GM13977 (cell line): ENCODE results near the gene KCNG2.

Experiments used
- DNase-seq: peaks from one replicate; pipeline ENCODE4 v3.0.0; 2012; ENCODE audit warnings: low spot score
- in situ Hi-C: fragments of 300-500 bp; cut with MboI; formaldehyde crosslinking; loops from one replicate; pipeline ENCODE4 v1.12.0; 2022; ENCODE audit warnings: low sequenced_read_pairs, low pct_unique_long_range_greater_than_20kb, mixed read lengths, inconsistent platforms; ENCODE audit not compliant: unreplicated experiment
- TF ChIP-seq, protein P1 (sequence below): IDR thresholded peaks from 2 replicates; pipeline ENCODE4 v1.5.1; 2012; ENCODE audit warnings: mild to moderate bottlenecking, control low read depth; ENCODE audit not compliant: insufficient read depth; ENCODE audit errors: extremely low read depth, missing control alignments

KCNG2 gene

DNA sequence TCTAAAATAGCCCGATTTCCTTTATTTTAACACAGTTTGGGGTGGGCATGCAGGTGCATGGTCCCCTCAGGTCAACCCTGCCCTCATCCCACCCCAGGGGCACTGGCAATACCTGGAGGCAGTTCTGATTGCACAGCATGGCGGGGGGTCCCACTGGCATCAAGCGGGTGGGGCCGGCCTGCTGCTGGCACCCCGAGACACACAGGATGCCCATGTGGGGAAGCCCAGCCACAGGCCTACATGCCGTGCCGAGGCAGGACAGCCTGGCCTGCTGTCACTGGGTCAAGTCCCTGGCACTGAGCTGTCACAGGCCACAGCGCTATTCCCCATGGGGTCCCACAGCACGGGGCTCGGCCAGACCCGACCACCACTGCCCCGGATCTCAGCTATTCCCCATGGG is 11.9 kb upstream of the KCNG2 start:
- no peak for DNase-seq
- in situ Hi-C loops, result no loop called here
- TF ChIP-seq, protein P1, sequence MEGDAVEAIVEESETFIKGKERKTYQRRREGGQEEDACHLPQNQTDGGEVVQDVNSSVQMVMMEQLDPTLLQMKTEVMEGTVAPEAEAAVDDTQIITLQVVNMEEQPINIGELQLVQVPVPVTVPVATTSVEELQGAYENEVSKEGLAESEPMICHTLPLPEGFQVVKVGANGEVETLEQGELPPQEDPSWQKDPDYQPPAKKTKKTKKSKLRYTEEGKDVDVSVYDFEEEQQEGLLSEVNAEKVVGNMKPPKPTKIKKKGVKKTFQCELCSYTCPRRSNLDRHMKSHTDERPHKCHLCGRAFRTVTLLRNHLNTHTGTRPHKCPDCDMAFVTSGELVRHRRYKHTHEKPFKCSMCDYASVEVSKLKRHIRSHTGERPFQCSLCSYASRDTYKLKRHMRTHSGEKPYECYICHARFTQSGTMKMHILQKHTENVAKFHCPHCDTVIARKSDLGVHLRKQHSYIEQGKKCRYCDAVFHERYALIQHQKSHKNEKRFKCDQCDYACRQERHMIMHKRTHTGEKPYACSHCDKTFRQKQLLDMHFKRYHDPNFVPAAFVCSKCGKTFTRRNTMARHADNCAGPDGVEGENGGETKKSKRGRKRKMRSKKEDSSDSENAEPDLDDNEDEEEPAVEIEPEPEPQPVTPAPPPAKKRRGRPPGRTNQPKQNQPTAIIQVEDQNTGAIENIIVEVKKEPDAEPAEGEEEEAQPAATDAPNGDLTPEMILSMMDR, result no peak

DNA sequence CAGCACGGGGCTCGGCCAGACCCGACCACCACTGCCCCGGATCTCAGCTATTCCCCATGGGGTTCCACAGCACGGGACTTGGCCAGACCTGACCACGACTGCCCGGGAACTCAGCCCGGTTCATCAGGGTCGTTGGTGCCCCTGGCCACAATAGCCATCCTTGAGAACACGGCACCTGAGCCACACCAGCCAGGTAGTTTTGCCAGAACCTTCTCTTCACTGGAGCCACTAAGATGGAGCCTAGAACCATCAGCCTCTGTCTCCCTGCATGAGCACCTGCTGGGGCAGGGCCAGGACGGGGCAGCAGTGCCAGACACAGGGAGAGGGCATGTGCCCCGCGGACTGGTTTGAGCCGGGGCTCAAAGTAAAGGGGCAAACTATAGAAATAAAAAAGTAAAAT is 11.4 kb upstream of the KCNG2 start:
- TF ChIP-seq, protein P1, result no peak
- in situ Hi-C loops, result no loop called here
- no peak for DNase-seq

DNA sequence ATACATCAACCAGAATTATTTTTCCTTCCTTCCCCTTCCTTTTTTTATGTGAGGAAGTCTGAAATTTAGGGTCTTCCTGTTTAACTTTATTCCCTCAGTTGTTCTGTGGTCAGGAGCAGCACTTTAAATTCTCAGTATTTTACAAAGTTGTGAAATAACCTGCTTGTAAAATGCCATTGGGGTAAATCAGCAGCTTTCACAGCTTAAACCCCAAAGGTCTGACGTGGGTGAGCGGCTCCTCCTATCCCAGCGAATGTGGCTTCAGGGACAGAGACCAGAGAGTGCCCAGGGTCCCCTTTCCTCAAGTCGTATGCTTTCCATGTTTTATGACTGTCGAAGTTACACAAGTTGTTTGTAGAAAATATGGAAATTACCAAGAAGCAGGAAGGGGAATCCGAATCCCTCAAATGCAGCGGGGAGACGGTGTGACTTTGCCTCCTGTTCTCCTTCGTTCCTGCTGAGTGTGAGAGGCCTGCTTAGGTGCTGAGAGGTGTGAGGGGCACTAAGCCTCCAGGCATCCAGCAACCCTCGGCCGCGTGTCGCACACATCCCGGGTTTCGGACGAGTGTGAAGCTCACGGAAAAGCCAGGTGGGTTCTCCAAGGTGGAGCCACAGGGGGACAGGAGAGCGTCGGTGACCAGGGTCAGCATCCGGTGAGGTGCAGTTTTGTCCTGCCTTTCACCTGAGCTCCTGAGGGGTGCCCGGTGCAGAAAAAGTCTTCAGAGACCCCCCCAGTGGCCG is 10.8 kb upstream of the KCNG2 start:
- in situ Hi-C loops, result no loop called here
- no peak for DNase-seq
- TF ChIP-seq, protein P1, result no peak

DNA sequence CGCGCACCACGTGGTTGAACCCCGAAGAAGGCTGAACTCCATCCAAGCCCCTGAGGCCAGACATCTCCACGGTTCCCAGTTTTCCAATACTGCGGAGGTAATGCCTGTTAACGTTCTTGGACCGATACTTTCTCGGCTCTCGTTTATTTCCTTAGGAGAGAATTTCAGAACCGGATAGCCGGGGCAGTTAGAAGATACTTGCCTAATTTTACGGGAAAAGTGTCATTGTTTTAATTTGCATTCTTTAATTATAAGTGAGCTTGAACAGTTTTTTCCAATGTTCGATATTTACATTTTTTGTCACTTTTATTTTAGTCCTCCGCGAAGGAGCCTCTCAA is 10.2 kb upstream of the KCNG2 start:
- TF ChIP-seq, protein P1, result no peak
- in situ Hi-C loops, result no loop called here
- no peak for DNase-seq

DNA sequence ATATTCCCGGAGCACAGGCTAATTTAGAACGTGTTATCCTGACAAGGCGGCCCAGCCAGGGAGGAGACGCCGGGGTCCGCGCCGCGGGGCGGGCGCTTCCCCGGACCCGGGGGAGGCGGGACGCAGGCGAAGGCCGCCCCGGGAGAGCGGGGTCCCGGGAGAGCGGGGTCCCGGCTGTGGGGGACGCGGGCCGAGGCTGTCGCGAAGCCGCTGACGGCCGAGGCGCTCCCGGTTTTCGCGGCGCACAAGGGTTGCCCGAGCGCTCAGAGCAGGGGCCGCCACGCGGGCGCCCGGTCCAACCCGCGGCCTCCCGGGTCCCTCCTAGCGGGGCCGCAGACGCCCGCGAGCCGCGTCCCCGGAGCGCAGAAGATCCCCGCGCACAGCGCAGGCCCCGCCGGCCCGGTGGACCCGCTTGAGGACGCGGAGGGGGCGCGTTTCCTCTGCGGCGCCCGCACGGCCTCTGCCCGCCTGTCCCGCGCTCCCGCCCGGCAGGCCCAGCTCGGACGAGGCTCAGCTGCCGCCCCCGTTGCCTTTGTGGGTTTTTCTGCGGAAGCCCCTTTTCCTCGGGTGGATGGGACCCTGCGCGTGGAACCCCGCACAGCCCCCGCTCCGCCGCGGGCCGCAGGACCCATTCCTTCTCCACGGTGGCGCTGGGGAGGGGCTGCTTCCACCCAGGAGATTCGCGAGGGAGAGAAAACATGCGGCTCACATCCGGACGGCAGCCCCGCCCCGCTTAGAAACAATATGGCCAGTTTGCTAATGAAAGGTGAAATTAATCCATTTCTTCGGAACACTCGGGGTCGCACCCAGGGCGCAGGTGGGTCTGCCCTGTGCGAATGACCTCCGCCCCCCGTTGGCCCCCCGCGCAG is 9.6 kb upstream of the KCNG2 start:
- DNase-seq, result no peak
- TF ChIP-seq, protein P1, result no peak
- in situ Hi-C loops, result no loop called here

DNA sequence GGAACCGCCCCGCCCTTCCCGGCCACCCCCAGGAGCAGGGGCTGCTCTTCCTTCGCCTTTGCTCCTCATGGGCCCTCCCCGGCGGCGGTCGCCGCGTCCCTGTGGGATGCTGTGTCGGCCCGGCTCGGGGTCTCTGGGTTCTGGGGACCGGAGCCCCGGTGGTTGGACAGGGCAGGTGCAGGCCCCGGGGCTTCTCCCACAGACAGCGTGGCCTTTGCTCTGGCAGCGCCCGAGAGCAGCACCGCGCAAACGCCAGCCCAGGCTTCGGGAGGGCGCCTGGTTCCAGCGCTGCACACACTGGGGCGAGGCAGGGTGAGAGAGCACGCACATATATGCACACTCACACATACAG is 9.0 kb upstream of the KCNG2 start:
- TF ChIP-seq, protein P1, result no peak
- no peak for DNase-seq
- in situ Hi-C loops, result no loop called here
